H9 (cell line): Measurements from ENCODE around the gene IFNK. TPM values are rescaled to one million over a fixed set of nuclear protein-coding genes. Genes with fewer than 3 reads are reported as not detected.

Source experiments
- DNase-seq: peaks from one replicate; pipeline ENCODE4 v3.0.0-alpha.2; 2017
- H2AFZ ChIP-seq: one replicate; pipeline ENCODE4 v1.6.1; 2013; ENCODE audit warnings: mild to moderate bottlenecking, low read length, control low read depth, moderate library complexity
- H2AK5ac ChIP-seq: 2 replicates; pipeline ENCODE4 v1.6.1; 2013; ENCODE audit warnings: low read length, control low read depth, mixed read lengths; ENCODE audit not compliant: insufficient read length
- H2BK120ac ChIP-seq: one replicate; pipeline ENCODE4 v1.6.1; 2013; ENCODE audit warnings: low read depth, mild to moderate bottlenecking, low read length, control low read depth, inconsistent platforms; ENCODE audit not compliant: poor library complexity, severe bottlenecking
- H2BK12ac ChIP-seq: 2 replicates; pipeline ENCODE4 v1.6.1; 2013; ENCODE audit warnings: low read length, control low read depth, mixed read lengths, low read depth; ENCODE audit not compliant: insufficient read length
- H2BK15ac ChIP-seq: 2 replicates; pipeline ENCODE4 v1.6.1; 2013; ENCODE audit warnings: low read depth, low read length, control low read depth
- H2BK20ac ChIP-seq: one replicate; pipeline ENCODE4 v1.6.1; 2013; ENCODE audit warnings: low read depth, mild to moderate bottlenecking, low read length, control low read depth, inconsistent platforms; ENCODE audit not compliant: poor library complexity, severe bottlenecking
- H2BK5ac ChIP-seq: 2 replicates; pipeline ENCODE4 v1.6.1; 2013; ENCODE audit warnings: low read length, control low read depth, mixed read lengths; ENCODE audit not compliant: insufficient read length
- H3K14ac ChIP-seq: 2 replicates; pipeline ENCODE4 v1.6.1; 2013; ENCODE audit warnings: low read length, control low read depth; ENCODE audit not compliant: insufficient read depth
- H3K18ac ChIP-seq: 2 replicates; pipeline ENCODE4 v1.6.1; 2013; ENCODE audit warnings: low read depth, mild to moderate bottlenecking, mixed read lengths, low read length, control low read depth; ENCODE audit not compliant: insufficient read length
- H3K23ac ChIP-seq: 2 replicates; pipeline ENCODE4 v1.6.1; 2013; ENCODE audit warnings: low read length, control low read depth, mixed read lengths, low read depth; ENCODE audit not compliant: insufficient read length
- H3K23me2 ChIP-seq: 2 replicates; pipeline ENCODE4 v1.6.1; 2013; ENCODE audit warnings: low read depth, mild to moderate bottlenecking, mixed read lengths, low read length, control low read depth; ENCODE audit not compliant: insufficient read length, poor library complexity, severe bottlenecking
- H3K27ac ChIP-seq: 2 replicates; pipeline ENCODE4 v1.5.1; 2013; ENCODE audit warnings: low read length, control low read depth, mixed read lengths, low read depth; ENCODE audit not compliant: insufficient read length
- H3K27me3 ChIP-seq: 2 replicates; pipeline ENCODE4 v1.6.1; 2013; ENCODE audit warnings: low read length, control low read depth, inconsistent platforms; ENCODE audit not compliant: insufficient read depth
- H3K4ac ChIP-seq: 2 replicates; pipeline ENCODE4 v1.6.1; 2013; ENCODE audit warnings: low read depth, mild to moderate bottlenecking, control low read depth, inconsistent platforms, low read length, moderate library complexity
- H3K4me1 ChIP-seq: 2 replicates; pipeline ENCODE4 v1.6.1; 2013; ENCODE audit warnings: low read length, control low read depth, inconsistent platforms; ENCODE audit not compliant: insufficient read depth
- H3K4me2 ChIP-seq: 2 replicates; pipeline ENCODE4 v1.6.1; 2013; ENCODE audit warnings: low read length, control low read depth, mixed read lengths; ENCODE audit not compliant: insufficient read length, insufficient read depth
- H3K56ac ChIP-seq: 2 replicates; pipeline ENCODE4 v1.6.1; 2013; ENCODE audit warnings: low read depth, mild to moderate bottlenecking, mixed read lengths, low read length, control low read depth; ENCODE audit not compliant: insufficient read length
- H3K79me1 ChIP-seq: 2 replicates; pipeline ENCODE4 v1.6.1; 2013; ENCODE audit warnings: low read depth, mild to moderate bottlenecking, moderate library complexity, low read length, control low read depth, inconsistent platforms; ENCODE audit not compliant: insufficient read depth, poor library complexity, severe bottlenecking
- H3K79me2 ChIP-seq: 2 replicates; pipeline ENCODE4 v1.6.1; 2013; ENCODE audit warnings: low read length, control low read depth, inconsistent platforms; ENCODE audit not compliant: insufficient read depth
- H3K9ac ChIP-seq: 2 replicates; pipeline ENCODE4 v1.6.1; 2013; ENCODE audit warnings: low read length, control low read depth, mixed read lengths; ENCODE audit not compliant: insufficient read length; ENCODE audit errors: extremely low read depth
- H3K9me3 ChIP-seq: one replicate; pipeline ENCODE4 v1.6.1; 2013; ENCODE audit warnings: low read depth, low read length, inconsistent platforms; ENCODE audit not compliant: control insufficient read depth
- H3T11ph ChIP-seq: one replicate; pipeline ENCODE4 v1.6.1; 2013; ENCODE audit warnings: mild to moderate bottlenecking, low read length, control low read depth, inconsistent platforms
- H4K20me1 ChIP-seq: one replicate; pipeline ENCODE4 v1.6.1; 2013; ENCODE audit not compliant: control insufficient read depth, insufficient read length, insufficient read depth
- H4K5ac ChIP-seq: 2 replicates; pipeline ENCODE4 v1.6.1; 2013; ENCODE audit warnings: low read depth, mild to moderate bottlenecking, mixed read lengths, low read length, control low read depth; ENCODE audit not compliant: insufficient read length
- H4K8ac ChIP-seq: replicated peaks from 2 replicates; pipeline ENCODE4 v1.6.1; 2013; ENCODE audit warnings: low read length, control low read depth, mixed read lengths, low read depth; ENCODE audit not compliant: insufficient read length
- H4K91ac ChIP-seq: 2 replicates; pipeline ENCODE4 v1.6.1; 2013; ENCODE audit warnings: low read depth, mild to moderate bottlenecking, moderate library complexity, mixed read lengths, low read length, control low read depth; ENCODE audit not compliant: insufficient read length
- H3K27ac Mint-ChIP-seq, 3 experiments: 2 replicates in 2 of 3; 3 replicates in 1 of 3; pipeline ENCODE4 v1.8.0; 2020 to 2021; ENCODE audit warnings: mixed read lengths in 3 of 3, mild to moderate bottlenecking in 1 of 3, moderate library complexity in 1 of 3
- H3K27me3 Mint-ChIP-seq: 2 replicates; pipeline ENCODE4 v1.8.0; 2021; ENCODE audit warnings: low read depth, mild to moderate bottlenecking, moderate library complexity, mixed read lengths
- H3K36me3 Mint-ChIP-seq, 3 experiments: 2 replicates in 2 of 3; 3 replicates in 1 of 3; pipeline ENCODE4 v1.8.0; 2020 to 2021; ENCODE audit warnings: low read depth in 3 of 3, mixed read lengths in 3 of 3; ENCODE audit not compliant: insufficient read depth in 1 of 3
- H3K4me1 Mint-ChIP-seq, 2 experiments: 2 replicates each; pipeline ENCODE4 v1.8.0; 2020; ENCODE audit warnings: mixed read lengths in 2 of 2
- H3K4me3 Mint-ChIP-seq, 2 experiments: 2 replicates in 1 of 2; 3 replicates in 1 of 2; pipeline ENCODE4 v1.8.0; 2020 to 2021; ENCODE audit warnings: mild to moderate bottlenecking in 2 of 2, mixed read lengths in 2 of 2, moderate library complexity in 1 of 2
- H3K9me3 Mint-ChIP-seq, 2 experiments: 2 replicates in 1 of 2; 3 replicates in 1 of 2; pipeline ENCODE4 v1.8.0; 2020; ENCODE audit warnings: mild to moderate bottlenecking in 2 of 2, mixed read lengths in 2 of 2, moderate library complexity in 1 of 2
- WGBS: extraction: QIAGEN DNeasy Blood & Tissue Kit; methylation state at CpG from one replicate; pipeline ENCODE4 v1.1.7; 2013; ENCODE audit warnings: missing lambda C conversion rate, low lambda C conversion rate, mixed read lengths; ENCODE audit not compliant: insufficient read length; ENCODE audit errors: extremely low coverage; 5-methylcytosine and 5-hydroxymethylcytosine counted together
- total RNA-seq: library from RNA; stranded (reverse); gene quantifications from 2 replicates; pipeline ENCODE4 v1.2.1, GENCODE V29; 2021
- TF ChIP-seq, protein P1 (sequence below): fragments of 200-600 bp; sonication (generic); conservative IDR thresholded peaks from 3 replicates; pipeline ENCODE4 v1.8.0; 2021; ENCODE audit warnings: antibody characterized with exemption, mild to moderate bottlenecking

Gene IFNK
- total RNA-seq, 1 experiment from 2014 or later = not detected

DNA sequence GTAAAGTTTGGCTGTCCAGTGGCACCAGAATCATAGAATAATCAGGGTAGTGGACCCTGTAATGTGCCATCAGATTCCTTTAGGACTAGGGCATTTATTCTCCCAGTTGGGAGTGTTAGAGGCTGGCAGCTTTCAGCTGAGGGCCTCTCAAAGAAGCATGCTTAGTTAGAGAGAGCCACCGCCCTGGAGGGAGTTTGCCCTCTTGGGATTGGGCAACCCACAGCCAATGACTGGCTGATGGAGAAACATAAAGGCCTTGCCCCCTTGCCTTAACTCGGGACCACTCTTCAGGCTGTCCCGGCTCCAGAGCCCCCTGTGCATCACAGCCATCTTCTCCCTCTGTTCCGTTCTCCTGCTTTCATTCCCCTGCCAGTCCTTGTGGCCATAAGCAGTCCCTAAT is 20.5 kb upstream of the IFNK start:
- no peak overlapping the region for H3K4me2 ChIP-seq
- Mint-ChIP-seq H3K36me3 (peaks cover 13 to 17% (median 14%) of the 10 kb centered on the region in 3 experiments), H3K27me3 (no peaks in the 10 kb centered on the region), H3K4me1 (peaks cover 26 to 34% of the 10 kb centered on the region in 2 experiments), H3K9me3 (peaks cover 2 to 8% of the 10 kb centered on the region in 2 experiments; a peak in 2 of 5 replicates), H3K4me3 (no peak overlapping the region), H3K27ac (no peak overlapping the region)
- no peaks in the 10 kb centered on the region for H4K20me1 ChIP-seq
- DNase-seq = no peak
- no peak overlapping the region for H3K27ac ChIP-seq
- H2BK12ac ChIP-seq = no peak overlapping the region
- H2AK5ac ChIP-seq = no peak overlapping the region
- H3K56ac ChIP-seq = no peak overlapping the region
- no peak overlapping the region for H4K5ac ChIP-seq
- H3K27me3 ChIP-seq = no peaks in the 10 kb centered on the region
- no peak overlapping the region for H3K14ac ChIP-seq
- no peak overlapping the region for H3K18ac ChIP-seq
- H3K4ac ChIP-seq = no peak overlapping the region
- H3K4me1 ChIP-seq = peaks cover 3% of the 10 kb centered on the region; the same call in 1 of the 2 replicates
- H3K23ac ChIP-seq = no peak overlapping the region
- no peak overlapping the region for H4K91ac ChIP-seq
- TF ChIP-seq, protein P1, sequence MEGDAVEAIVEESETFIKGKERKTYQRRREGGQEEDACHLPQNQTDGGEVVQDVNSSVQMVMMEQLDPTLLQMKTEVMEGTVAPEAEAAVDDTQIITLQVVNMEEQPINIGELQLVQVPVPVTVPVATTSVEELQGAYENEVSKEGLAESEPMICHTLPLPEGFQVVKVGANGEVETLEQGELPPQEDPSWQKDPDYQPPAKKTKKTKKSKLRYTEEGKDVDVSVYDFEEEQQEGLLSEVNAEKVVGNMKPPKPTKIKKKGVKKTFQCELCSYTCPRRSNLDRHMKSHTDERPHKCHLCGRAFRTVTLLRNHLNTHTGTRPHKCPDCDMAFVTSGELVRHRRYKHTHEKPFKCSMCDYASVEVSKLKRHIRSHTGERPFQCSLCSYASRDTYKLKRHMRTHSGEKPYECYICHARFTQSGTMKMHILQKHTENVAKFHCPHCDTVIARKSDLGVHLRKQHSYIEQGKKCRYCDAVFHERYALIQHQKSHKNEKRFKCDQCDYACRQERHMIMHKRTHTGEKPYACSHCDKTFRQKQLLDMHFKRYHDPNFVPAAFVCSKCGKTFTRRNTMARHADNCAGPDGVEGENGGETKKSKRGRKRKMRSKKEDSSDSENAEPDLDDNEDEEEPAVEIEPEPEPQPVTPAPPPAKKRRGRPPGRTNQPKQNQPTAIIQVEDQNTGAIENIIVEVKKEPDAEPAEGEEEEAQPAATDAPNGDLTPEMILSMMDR = no peak
- no peak overlapping the region for H2BK20ac ChIP-seq
- no peaks in the 10 kb centered on the region for H3K9me3 ChIP-seq
- no peak overlapping the region for H2BK5ac ChIP-seq
- no CpG with 5 or more reads among the region's 4 CpGs for WGBS
- H3K79me2 ChIP-seq = no peaks in the 10 kb centered on the region
- H3K23me2 ChIP-seq = no peaks in the 10 kb centered on the region
- H2BK120ac ChIP-seq = no peak overlapping the region
- peak overlapping the region; percentile 19 for H3K9ac ChIP-seq
- no peak overlapping the region for H2AFZ ChIP-seq
- no peak overlapping the region for H2BK15ac ChIP-seq
- H3K79me1 ChIP-seq = no peaks in the 10 kb centered on the region
- H4K8ac ChIP-seq = no peak overlapping the region
- H3T11ph ChIP-seq = no peak overlapping the region
